ENCODE results near the gene AKNA.

Gene AKNA

GRCh38 chr9:114396558-114397218, 8.9 kb upstream of the AKNA start:
- peak in 2 of 14 donors; percentile 14 to 23 for DNase-seq

GRCh38 chr9:114395768-114396167, 8.0 kb upstream of the AKNA start:
- DNase-seq: no peak

- DNase-seq: no peak
Observed at GRCh38 chr9:114395334-114395617, 7.5 kb upstream of the AKNA start.

- peak in 3 of 14 donors; percentile 15 to 40 (median 33) for DNase-seq
Observed at GRCh38 chr9:114394523-114395333, 6.9 kb upstream of the AKNA start.

- DNase-seq: no peak
Observed at GRCh38 chr9:114392749-114393112, 4.9 kb upstream of the AKNA start.

GRCh38 chr9:114390952-114391351, 3.2 kb upstream of the AKNA start:
- no peak for DNase-seq

- no peak for DNase-seq
Observed at GRCh38 chr9:114389612-114390368, 2.0 kb upstream of the AKNA start.

- DNase-seq: no peak
Observed at GRCh38 chr9:114388764-114389375, 1.1 kb upstream of the AKNA start.

- DNase-seq: no peak
Observed at GRCh38 chr9:114388357-114388682, 538 bp upstream of the AKNA start.

GRCh38 chr9:114386886-114387679, 699 bp downstream of the AKNA start:
- peak in 10 of 14 donors; percentile 45 to 77 (median 69) for DNase-seq

- peak in 3 of 14 donors; percentile 32 to 49 (median 35) for DNase-seq
Observed at GRCh38 chr9:114386361-114386885, 1.4 kb downstream of the AKNA start.

- peak in 11 of 14 donors; percentile 16 to 79 (median 50) for DNase-seq
Observed at GRCh38 chr9:114385397-114386181, 2.2 kb downstream of the AKNA start.

- DNase-seq: no peak
Observed at GRCh38 chr9:114384836-114385396, 2.9 kb downstream of the AKNA start.

GRCh38 chr9:114384341-114384740, 3.4 kb downstream of the AKNA start:
- DNase-seq: no peak

GRCh38 chr9:114383521-114384231, 4.1 kb downstream of the AKNA start:
- peak in 6 of 14 donors; percentile 51 to 66 (median 62) for DNase-seq

GRCh38 chr9:114382699-114383520, 4.9 kb downstream of the AKNA start:
- peak in 7 of 14 donors; percentile 43 to 63 (median 49) for DNase-seq

- DNase-seq: no peak
Observed at GRCh38 chr9:114378883-114379282, 8.9 kb downstream of the AKNA start.

GRCh38 chr9:114378016-114378415, 9.8 kb downstream of the AKNA start:
- no peak for DNase-seq

Data from C1 segment of cervical spinal cord (tissue), 14 donors.